Stimulated activated CD4-positive, alpha-beta T cell treated with anti-CD3 and anti-CD28 coated beads, Interleukin-2, amount 100 ng/mL, for 24 hours (primary cell): ENCODE data around the gene SCD5.
"Not testable (repeated sequence)": the region's sequence is repeated elsewhere in the genome, so short reads cannot be mapped to it uniquely, and the experiment has no call there.

Experiments
- DNase-seq, 2 donors: peaks; one replicate each; pipeline ENCODE4 v3.0.0-alpha.2; 2020

SCD5 gene

GRCh38 chr4:82798168-82799005 lies at the start of gene SCD5:
TSS of gene SCD5 (minus strand) at chr4:82798796. CDS start at chr4:82798537, 259 bp downstream.
- DNase-seq, result peak; percentile 29 to 73

GRCh38 chr4:82842593-82842992 lies 44.0 kb upstream of the SCD5 start:
- no peak for DNase-seq

GRCh38 chr4:82839624-82840023 lies 41.0 kb upstream of the SCD5 start:
- no peak for DNase-seq

- no peak for DNase-seq
Measured at GRCh38 chr4:82833696-82834313, 35.2 kb upstream of the SCD5 start.

GRCh38 chr4:82833060-82833459 lies 34.5 kb upstream of the SCD5 start:
- DNase-seq, result not testable (repeated sequence)

GRCh38 chr4:82825425-82825824 lies 26.8 kb upstream of the SCD5 start:
- no peak for DNase-seq

GRCh38 chr4:82823062-82823461 lies 24.5 kb upstream of the SCD5 start:
- no peak for DNase-seq

- no peak for DNase-seq
Measured at GRCh38 chr4:82820689-82821088, 22.1 kb upstream of the SCD5 start.

- no peak for DNase-seq
Measured at GRCh38 chr4:82818664-82819662, 20.4 kb upstream of the SCD5 start.

GRCh38 chr4:82816874-82817273 lies 18.3 kb upstream of the SCD5 start:
- not testable (repeated sequence) for DNase-seq

- no peak for DNase-seq
Measured at GRCh38 chr4:82814034-82814433, 15.4 kb upstream of the SCD5 start.

- no peak for DNase-seq
Measured at GRCh38 chr4:82811838-82812341, 13.3 kb upstream of the SCD5 start.

GRCh38 chr4:82811392-82811791 lies 12.8 kb upstream of the SCD5 start:
- DNase-seq, result no peak

GRCh38 chr4:82810176-82810575 lies 11.6 kb upstream of the SCD5 start:
- DNase-seq, result no peak

GRCh38 chr4:82809619-82810018 lies 11.0 kb upstream of the SCD5 start:
- no peak for DNase-seq

GRCh38 chr4:82803746-82804145 lies 5.2 kb upstream of the SCD5 start:
- no peak for DNase-seq

GRCh38 chr4:82802911-82803310 lies 4.3 kb upstream of the SCD5 start:
- DNase-seq, result no peak

GRCh38 chr4:82801910-82802521 lies 3.4 kb upstream of the SCD5 start:
- DNase-seq, result no peak

- DNase-seq, result no peak
Measured at GRCh38 chr4:82799006-82799881, 648 bp upstream of the SCD5 start.

GRCh38 chr4:82797405-82798111 lies 1.0 kb downstream of the SCD5 start:
- DNase-seq, result peak in 1 of 2 donors; percentile 23

- DNase-seq, result no peak
Measured at GRCh38 chr4:82797040-82797404, 1.6 kb downstream of the SCD5 start.
